ENCODE data around the gene LAMC3.

Gene LAMC3

GRCh38 chr9:131125288-131126058, 116.5 kb downstream of the LAMC3 start, which contains the start of gene NUP214:
Gene NUP214, plus strand, starts transcription at chr9:131125586. Its CDS starts 119 bp downstream, at chr9:131125705.
- peak; percentile 100 for DNase-seq

GRCh38 chr9:131126059-131126426, 117.1 kb downstream of the LAMC3 start:
- no peak for DNase-seq

GRCh38 chr9:131129183-131129582, 120.2 kb downstream of the LAMC3 start:
- no peak for DNase-seq

GRCh38 chr9:131138676-131139075, 129.7 kb downstream of the LAMC3 start:
- no peak for DNase-seq

GRCh38 chr9:131140112-131140511, 131.1 kb downstream of the LAMC3 start:
- no peak for DNase-seq

GRCh38 chr9:131140550-131140949, 131.6 kb downstream of the LAMC3 start:
- no peak for DNase-seq

- DNase-seq, result no peak
These were observed 133.2 kb downstream of the LAMC3 start for GRCh38 chr9:131142160-131142559.
